H9 (cell line): ENCODE results near the gene FNDC1. TPM values are rescaled to one million over a fixed set of nuclear protein-coding genes. Genes with fewer than 3 reads are reported as not detected.

Experiments used
- DNase-seq: peaks from one replicate; pipeline ENCODE4 v3.0.0-alpha.2; 2017
- H2AFZ ChIP-seq: one replicate; pipeline ENCODE4 v1.6.1; 2013; ENCODE audit warnings: mild to moderate bottlenecking, low read length, control low read depth, moderate library complexity
- H2AK5ac ChIP-seq: 2 replicates; pipeline ENCODE4 v1.6.1; 2013; ENCODE audit warnings: low read length, control low read depth, mixed read lengths; ENCODE audit not compliant: insufficient read length
- H2BK120ac ChIP-seq: one replicate; pipeline ENCODE4 v1.6.1; 2013; ENCODE audit warnings: low read depth, mild to moderate bottlenecking, low read length, control low read depth, inconsistent platforms; ENCODE audit not compliant: poor library complexity, severe bottlenecking
- H2BK12ac ChIP-seq: 2 replicates; pipeline ENCODE4 v1.6.1; 2013; ENCODE audit warnings: low read length, control low read depth, mixed read lengths, low read depth; ENCODE audit not compliant: insufficient read length
- H2BK15ac ChIP-seq: 2 replicates; pipeline ENCODE4 v1.6.1; 2013; ENCODE audit warnings: low read depth, low read length, control low read depth
- H2BK20ac ChIP-seq: one replicate; pipeline ENCODE4 v1.6.1; 2013; ENCODE audit warnings: low read depth, mild to moderate bottlenecking, low read length, control low read depth, inconsistent platforms; ENCODE audit not compliant: poor library complexity, severe bottlenecking
- H2BK5ac ChIP-seq: 2 replicates; pipeline ENCODE4 v1.6.1; 2013; ENCODE audit warnings: low read length, control low read depth, mixed read lengths; ENCODE audit not compliant: insufficient read length
- H3K14ac ChIP-seq: 2 replicates; pipeline ENCODE4 v1.6.1; 2013; ENCODE audit warnings: low read length, control low read depth; ENCODE audit not compliant: insufficient read depth
- H3K18ac ChIP-seq: 2 replicates; pipeline ENCODE4 v1.6.1; 2013; ENCODE audit warnings: low read depth, mild to moderate bottlenecking, mixed read lengths, low read length, control low read depth; ENCODE audit not compliant: insufficient read length
- H3K23ac ChIP-seq: 2 replicates; pipeline ENCODE4 v1.6.1; 2013; ENCODE audit warnings: low read length, control low read depth, mixed read lengths, low read depth; ENCODE audit not compliant: insufficient read length
- H3K23me2 ChIP-seq: 2 replicates; pipeline ENCODE4 v1.6.1; 2013; ENCODE audit warnings: low read depth, mild to moderate bottlenecking, mixed read lengths, low read length, control low read depth; ENCODE audit not compliant: insufficient read length, poor library complexity, severe bottlenecking
- H3K27ac ChIP-seq: 2 replicates; pipeline ENCODE4 v1.5.1; 2013; ENCODE audit warnings: low read length, control low read depth, mixed read lengths, low read depth; ENCODE audit not compliant: insufficient read length
- H3K27me3 ChIP-seq: 2 replicates; pipeline ENCODE4 v1.6.1; 2013; ENCODE audit warnings: low read length, control low read depth, inconsistent platforms; ENCODE audit not compliant: insufficient read depth
- H3K4ac ChIP-seq: 2 replicates; pipeline ENCODE4 v1.6.1; 2013; ENCODE audit warnings: low read depth, mild to moderate bottlenecking, control low read depth, inconsistent platforms, low read length, moderate library complexity
- H3K4me1 ChIP-seq: 2 replicates; pipeline ENCODE4 v1.6.1; 2013; ENCODE audit warnings: low read length, control low read depth, inconsistent platforms; ENCODE audit not compliant: insufficient read depth
- H3K4me2 ChIP-seq: 2 replicates; pipeline ENCODE4 v1.6.1; 2013; ENCODE audit warnings: low read length, control low read depth, mixed read lengths; ENCODE audit not compliant: insufficient read length, insufficient read depth
- H3K56ac ChIP-seq: 2 replicates; pipeline ENCODE4 v1.6.1; 2013; ENCODE audit warnings: low read depth, mild to moderate bottlenecking, mixed read lengths, low read length, control low read depth; ENCODE audit not compliant: insufficient read length
- H3K79me1 ChIP-seq: 2 replicates; pipeline ENCODE4 v1.6.1; 2013; ENCODE audit warnings: low read depth, mild to moderate bottlenecking, moderate library complexity, low read length, control low read depth, inconsistent platforms; ENCODE audit not compliant: insufficient read depth, poor library complexity, severe bottlenecking
- H3K79me2 ChIP-seq: 2 replicates; pipeline ENCODE4 v1.6.1; 2013; ENCODE audit warnings: low read length, control low read depth, inconsistent platforms; ENCODE audit not compliant: insufficient read depth
- H3K9ac ChIP-seq: 2 replicates; pipeline ENCODE4 v1.6.1; 2013; ENCODE audit warnings: low read length, control low read depth, mixed read lengths; ENCODE audit not compliant: insufficient read length; ENCODE audit errors: extremely low read depth
- H3K9me3 ChIP-seq: one replicate; pipeline ENCODE4 v1.6.1; 2013; ENCODE audit warnings: low read depth, low read length, inconsistent platforms; ENCODE audit not compliant: control insufficient read depth
- H3T11ph ChIP-seq: one replicate; pipeline ENCODE4 v1.6.1; 2013; ENCODE audit warnings: mild to moderate bottlenecking, low read length, control low read depth, inconsistent platforms
- H4K20me1 ChIP-seq: one replicate; pipeline ENCODE4 v1.6.1; 2013; ENCODE audit not compliant: control insufficient read depth, insufficient read length, insufficient read depth
- H4K5ac ChIP-seq: 2 replicates; pipeline ENCODE4 v1.6.1; 2013; ENCODE audit warnings: low read depth, mild to moderate bottlenecking, mixed read lengths, low read length, control low read depth; ENCODE audit not compliant: insufficient read length
- H4K8ac ChIP-seq: replicated peaks from 2 replicates; pipeline ENCODE4 v1.6.1; 2013; ENCODE audit warnings: low read length, control low read depth, mixed read lengths, low read depth; ENCODE audit not compliant: insufficient read length
- H4K91ac ChIP-seq: 2 replicates; pipeline ENCODE4 v1.6.1; 2013; ENCODE audit warnings: low read depth, mild to moderate bottlenecking, moderate library complexity, mixed read lengths, low read length, control low read depth; ENCODE audit not compliant: insufficient read length
- H3K27ac Mint-ChIP-seq, 3 experiments: 2 replicates in 2 of 3; 3 replicates in 1 of 3; pipeline ENCODE4 v1.8.0; 2020 to 2021; ENCODE audit warnings: mixed read lengths in 3 of 3, mild to moderate bottlenecking in 1 of 3, moderate library complexity in 1 of 3
- H3K27me3 Mint-ChIP-seq: 2 replicates; pipeline ENCODE4 v1.8.0; 2021; ENCODE audit warnings: low read depth, mild to moderate bottlenecking, moderate library complexity, mixed read lengths
- H3K36me3 Mint-ChIP-seq, 3 experiments: 2 replicates in 2 of 3; 3 replicates in 1 of 3; pipeline ENCODE4 v1.8.0; 2020 to 2021; ENCODE audit warnings: low read depth in 3 of 3, mixed read lengths in 3 of 3; ENCODE audit not compliant: insufficient read depth in 1 of 3
- H3K4me1 Mint-ChIP-seq, 2 experiments: 2 replicates each; pipeline ENCODE4 v1.8.0; 2020; ENCODE audit warnings: mixed read lengths in 2 of 2
- H3K4me3 Mint-ChIP-seq, 2 experiments: 2 replicates in 1 of 2; 3 replicates in 1 of 2; pipeline ENCODE4 v1.8.0; 2020 to 2021; ENCODE audit warnings: mild to moderate bottlenecking in 2 of 2, mixed read lengths in 2 of 2, moderate library complexity in 1 of 2
- H3K9me3 Mint-ChIP-seq, 2 experiments: 2 replicates in 1 of 2; 3 replicates in 1 of 2; pipeline ENCODE4 v1.8.0; 2020; ENCODE audit warnings: mild to moderate bottlenecking in 2 of 2, mixed read lengths in 2 of 2, moderate library complexity in 1 of 2
- WGBS: extraction: QIAGEN DNeasy Blood & Tissue Kit; methylation state at CpG from one replicate; pipeline ENCODE4 v1.1.7; 2013; ENCODE audit warnings: missing lambda C conversion rate, low lambda C conversion rate, mixed read lengths; ENCODE audit not compliant: insufficient read length; ENCODE audit errors: extremely low coverage; 5-methylcytosine and 5-hydroxymethylcytosine counted together
- total RNA-seq: library from RNA; stranded (reverse); gene quantifications from 2 replicates; pipeline ENCODE4 v1.2.1, GENCODE V29; 2021
- TF ChIP-seq, protein P1 (sequence below): fragments of 200-600 bp; sonication (generic); conservative IDR thresholded peaks from 3 replicates; pipeline ENCODE4 v1.8.0; 2021; ENCODE audit warnings: antibody characterized with exemption, mild to moderate bottlenecking

FNDC1 gene
- total RNA-seq, 1 experiment from 2014 or later, result 0.24 TPM

DNA sequence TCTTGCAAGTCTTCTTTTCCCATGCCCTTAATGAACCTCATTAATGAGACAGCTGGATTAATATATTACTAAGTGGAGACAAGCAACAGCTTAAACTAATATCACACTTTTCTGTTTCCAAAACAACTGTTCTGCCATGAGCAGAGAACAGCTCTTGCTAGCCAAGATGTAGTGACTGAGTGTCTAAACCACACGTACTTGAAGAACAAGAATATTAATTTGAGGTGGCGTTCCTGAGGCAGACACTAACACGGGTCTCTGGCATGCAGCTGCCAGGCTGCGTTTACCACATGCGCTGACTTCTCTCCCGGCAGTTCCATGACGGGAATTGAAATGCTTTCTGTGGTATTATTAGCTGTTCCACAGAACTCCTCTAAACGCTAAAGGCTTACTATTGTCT is 80.6 kb downstream of the FNDC1 start:
- Histone ChIP-seq H4K5ac (no peak overlapping the region), H3K27ac (no peak overlapping the region), H2BK15ac (no peak overlapping the region), H4K20me1 (no peaks in the 10 kb centered on the region), H3K9me3 (no peaks in the 10 kb centered on the region), H3K4ac (no peak overlapping the region), H4K8ac (no peak overlapping the region), H3K27me3 (no peaks in the 10 kb centered on the region), H2BK5ac (no peak overlapping the region), H3T11ph (no peak overlapping the region), H3K79me1 (no peaks in the 10 kb centered on the region), H2BK12ac (no peak overlapping the region), H2BK20ac (no peak overlapping the region), H2AFZ (no peak overlapping the region), H3K14ac (no peak overlapping the region), H3K4me2 (no peak overlapping the region), H3K9ac (no peak overlapping the region), H3K79me2 (no peaks in the 10 kb centered on the region), H2BK120ac (no peak overlapping the region), H2AK5ac (no peak overlapping the region), H3K23ac (no peak overlapping the region), H3K23me2 (no peaks in the 10 kb centered on the region), H3K18ac (no peak overlapping the region), H3K56ac (no peak overlapping the region), H4K91ac (no peak overlapping the region), H3K4me1 (no peaks in the 10 kb centered on the region)
- Mint-ChIP-seq H3K4me1 (peaks cover 0 to 6% of the 10 kb centered on the region in 2 experiments; a peak in 2 of 4 replicates), H3K27me3 (peaks cover 7% of the 10 kb centered on the region), H3K27ac (no peak overlapping the region), H3K9me3 (peaks cover 0 to 2% of the 10 kb centered on the region in 2 experiments; a peak in 4 of 5 replicates), H3K4me3 (no peak overlapping the region), H3K36me3 (no peaks in the 10 kb centered on the region; a peak in 1 of 7 replicates)
- no peak for DNase-seq
- WGBS, result no CpG with 5 or more reads among the region's 8 CpGs
- TF ChIP-seq, protein P1, sequence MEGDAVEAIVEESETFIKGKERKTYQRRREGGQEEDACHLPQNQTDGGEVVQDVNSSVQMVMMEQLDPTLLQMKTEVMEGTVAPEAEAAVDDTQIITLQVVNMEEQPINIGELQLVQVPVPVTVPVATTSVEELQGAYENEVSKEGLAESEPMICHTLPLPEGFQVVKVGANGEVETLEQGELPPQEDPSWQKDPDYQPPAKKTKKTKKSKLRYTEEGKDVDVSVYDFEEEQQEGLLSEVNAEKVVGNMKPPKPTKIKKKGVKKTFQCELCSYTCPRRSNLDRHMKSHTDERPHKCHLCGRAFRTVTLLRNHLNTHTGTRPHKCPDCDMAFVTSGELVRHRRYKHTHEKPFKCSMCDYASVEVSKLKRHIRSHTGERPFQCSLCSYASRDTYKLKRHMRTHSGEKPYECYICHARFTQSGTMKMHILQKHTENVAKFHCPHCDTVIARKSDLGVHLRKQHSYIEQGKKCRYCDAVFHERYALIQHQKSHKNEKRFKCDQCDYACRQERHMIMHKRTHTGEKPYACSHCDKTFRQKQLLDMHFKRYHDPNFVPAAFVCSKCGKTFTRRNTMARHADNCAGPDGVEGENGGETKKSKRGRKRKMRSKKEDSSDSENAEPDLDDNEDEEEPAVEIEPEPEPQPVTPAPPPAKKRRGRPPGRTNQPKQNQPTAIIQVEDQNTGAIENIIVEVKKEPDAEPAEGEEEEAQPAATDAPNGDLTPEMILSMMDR, result no peak
